Measurements from ENCODE around the gene RASSF5. TPM values are rescaled to one million over a fixed set of nuclear protein-coding genes. Genes with fewer than 3 reads are reported as not detected.

The RASSF5 gene
- total and polyA plus RNA-seq, 3 donors from 2014 or later = 4.3 to 8.4 (median 5.9) TPM

DNA sequence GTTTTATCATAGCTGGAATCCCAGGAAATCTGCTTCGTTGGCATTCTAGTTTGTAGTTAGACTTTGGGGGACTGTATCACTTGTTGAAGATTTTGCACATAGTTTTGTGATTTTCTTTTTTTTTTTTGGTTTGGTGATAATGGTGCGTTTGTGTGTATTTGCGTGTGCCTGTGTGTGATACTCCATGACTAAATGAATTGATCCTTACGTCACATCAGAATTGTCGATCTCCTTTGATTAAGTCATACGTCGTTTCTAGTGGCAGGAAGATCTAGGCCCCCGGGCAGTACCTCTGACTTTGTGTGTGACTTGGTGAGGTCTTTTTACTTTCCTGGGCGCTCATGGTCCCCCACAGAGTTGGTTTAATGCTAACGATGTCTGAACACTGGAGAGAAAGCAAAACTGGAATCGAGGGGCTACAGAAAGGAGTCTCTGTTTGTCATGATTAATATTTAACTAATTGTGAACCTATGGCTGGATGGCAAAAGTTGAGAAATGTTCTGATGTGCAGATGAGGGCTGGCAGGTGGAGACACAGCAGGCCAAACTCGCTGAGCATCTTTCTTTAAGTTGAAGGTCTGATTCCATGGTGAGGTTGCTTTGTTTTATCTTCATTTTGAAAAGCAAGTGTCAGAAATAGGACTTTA, 2.4 kb downstream of the RASSF5 start:
- intact Hi-C loops (cut with DNase I; ENCODE audit: low total_unique reads) = no loop called here
- Histone ChIP-seq H3K4me3 (no peak overlapping the region), H3K36me3 (ENCODE audit: low read depth, missing control alignments) (no peaks in the 10 kb centered on the region), H3K27me3 (no peaks in the 10 kb centered on the region), H3K27ac (no peak overlapping the region), H3K9me3 (no peaks in the 10 kb centered on the region), H3K4me1 (peaks cover 23% of the 10 kb centered on the region)
- DNase-seq = no peak
- TF ChIP-seq POLR2A (IDR thresholded peaks at IDR 0.05) = no peak
- TF ChIP-seq, protein P1, sequence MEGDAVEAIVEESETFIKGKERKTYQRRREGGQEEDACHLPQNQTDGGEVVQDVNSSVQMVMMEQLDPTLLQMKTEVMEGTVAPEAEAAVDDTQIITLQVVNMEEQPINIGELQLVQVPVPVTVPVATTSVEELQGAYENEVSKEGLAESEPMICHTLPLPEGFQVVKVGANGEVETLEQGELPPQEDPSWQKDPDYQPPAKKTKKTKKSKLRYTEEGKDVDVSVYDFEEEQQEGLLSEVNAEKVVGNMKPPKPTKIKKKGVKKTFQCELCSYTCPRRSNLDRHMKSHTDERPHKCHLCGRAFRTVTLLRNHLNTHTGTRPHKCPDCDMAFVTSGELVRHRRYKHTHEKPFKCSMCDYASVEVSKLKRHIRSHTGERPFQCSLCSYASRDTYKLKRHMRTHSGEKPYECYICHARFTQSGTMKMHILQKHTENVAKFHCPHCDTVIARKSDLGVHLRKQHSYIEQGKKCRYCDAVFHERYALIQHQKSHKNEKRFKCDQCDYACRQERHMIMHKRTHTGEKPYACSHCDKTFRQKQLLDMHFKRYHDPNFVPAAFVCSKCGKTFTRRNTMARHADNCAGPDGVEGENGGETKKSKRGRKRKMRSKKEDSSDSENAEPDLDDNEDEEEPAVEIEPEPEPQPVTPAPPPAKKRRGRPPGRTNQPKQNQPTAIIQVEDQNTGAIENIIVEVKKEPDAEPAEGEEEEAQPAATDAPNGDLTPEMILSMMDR (IDR thresholded peaks at IDR 0.05) = no peak
- 83 to 86% methylated on average over 12 of the region's 12 CpGs for WGBS, 2 donors

DNA sequence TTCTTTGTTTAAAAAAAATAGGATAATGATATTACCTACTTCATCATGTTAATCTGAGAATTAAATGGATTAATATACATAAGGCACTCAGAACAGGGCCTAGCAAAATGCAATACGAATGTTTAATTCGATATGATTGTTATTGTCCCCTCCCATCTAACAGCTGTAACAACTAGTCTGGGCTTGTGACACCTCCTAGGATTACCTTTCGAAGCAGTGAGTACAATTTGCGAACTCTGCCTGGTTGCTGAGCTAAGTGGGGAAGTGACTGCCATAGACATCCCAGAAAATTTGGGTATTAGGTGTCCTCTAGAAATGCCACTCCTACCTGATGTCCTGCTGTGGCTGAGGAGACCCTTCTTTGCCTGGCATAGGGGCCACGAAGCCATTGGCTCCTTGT, 3.0 kb downstream of the RASSF5 start:
- no peaks in the 10 kb centered on the region for H3K9me3 ChIP-seq
- no peak overlapping the region for H3K4me3 ChIP-seq
- no peak overlapping the region for H3K27ac ChIP-seq
- WGBS, 2 donors = 84 to 92% methylated on average over 5 of the region's 5 CpGs
- intact Hi-C loops (cut with DNase I; ENCODE audit: low total_unique reads) = no loop called here
- no peaks in the 10 kb centered on the region for H3K27me3 ChIP-seq
- H3K36me3 ChIP-seq (ENCODE audit: low read depth, missing control alignments) = no peaks in the 10 kb centered on the region
- H3K4me1 ChIP-seq = peaks cover 23% of the 10 kb centered on the region
- DNase-seq = no peak
- TF ChIP-seq, protein P1 (IDR thresholded peaks at IDR 0.05) = no peak
- no peak for TF ChIP-seq POLR2A (IDR thresholded peaks at IDR 0.05)

DNA sequence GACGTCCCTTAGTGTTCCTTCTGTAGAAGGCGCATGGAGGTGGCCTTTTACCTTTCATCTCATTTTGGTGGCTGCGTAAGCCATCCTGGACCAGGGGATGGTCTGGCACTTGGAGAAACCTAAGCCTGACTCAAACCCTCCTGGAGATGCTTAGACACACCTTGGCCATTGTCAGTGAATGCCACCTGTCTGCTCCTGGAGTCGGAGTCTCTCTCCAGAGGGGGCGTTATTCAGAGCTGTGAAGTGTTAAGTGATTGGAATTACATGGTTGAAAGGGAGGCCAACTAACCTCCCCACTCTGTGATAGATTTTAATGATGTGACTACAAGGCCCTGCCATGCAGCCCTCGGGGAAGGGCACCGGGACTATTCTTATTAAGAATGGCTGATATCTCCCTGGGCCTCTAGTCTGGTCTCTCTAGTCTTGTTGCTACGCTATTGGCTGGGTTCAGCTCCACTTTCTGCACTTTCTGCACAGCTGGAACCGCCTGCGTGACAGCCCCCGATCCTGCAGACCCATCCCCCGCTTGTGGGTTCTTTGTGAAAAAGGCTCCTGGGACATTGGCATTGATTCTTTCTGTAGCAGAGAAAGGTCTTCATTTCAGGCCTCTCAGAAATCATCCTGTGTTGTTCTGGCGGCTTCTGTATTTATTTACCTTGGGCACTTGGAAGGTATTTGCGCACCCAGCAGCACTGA, 4.2 kb downstream of the RASSF5 start:
- peaks cover 23% of the 10 kb centered on the region for H3K4me1 ChIP-seq
- intact Hi-C loops (cut with DNase I; ENCODE audit: low total_unique reads) = no loop called here
- no peaks in the 10 kb centered on the region for H3K9me3 ChIP-seq
- no peak for TF ChIP-seq POLR2A (IDR thresholded peaks at IDR 0.05)
- TF ChIP-seq, protein P1 (IDR thresholded peaks at IDR 0.05) = no peak
- no peaks in the 10 kb centered on the region for H3K36me3 ChIP-seq (ENCODE audit: low read depth, missing control alignments)
- no peak overlapping the region for H3K4me3 ChIP-seq
- no peak for DNase-seq
- peak overlapping the region in 1 of 2 donors; percentile 45 for H3K27ac ChIP-seq
- H3K27me3 ChIP-seq = no peaks in the 10 kb centered on the region
- WGBS, 2 donors = 69 to 85% methylated on average over 13 to 14 of the region's 14 CpGs

DNA sequence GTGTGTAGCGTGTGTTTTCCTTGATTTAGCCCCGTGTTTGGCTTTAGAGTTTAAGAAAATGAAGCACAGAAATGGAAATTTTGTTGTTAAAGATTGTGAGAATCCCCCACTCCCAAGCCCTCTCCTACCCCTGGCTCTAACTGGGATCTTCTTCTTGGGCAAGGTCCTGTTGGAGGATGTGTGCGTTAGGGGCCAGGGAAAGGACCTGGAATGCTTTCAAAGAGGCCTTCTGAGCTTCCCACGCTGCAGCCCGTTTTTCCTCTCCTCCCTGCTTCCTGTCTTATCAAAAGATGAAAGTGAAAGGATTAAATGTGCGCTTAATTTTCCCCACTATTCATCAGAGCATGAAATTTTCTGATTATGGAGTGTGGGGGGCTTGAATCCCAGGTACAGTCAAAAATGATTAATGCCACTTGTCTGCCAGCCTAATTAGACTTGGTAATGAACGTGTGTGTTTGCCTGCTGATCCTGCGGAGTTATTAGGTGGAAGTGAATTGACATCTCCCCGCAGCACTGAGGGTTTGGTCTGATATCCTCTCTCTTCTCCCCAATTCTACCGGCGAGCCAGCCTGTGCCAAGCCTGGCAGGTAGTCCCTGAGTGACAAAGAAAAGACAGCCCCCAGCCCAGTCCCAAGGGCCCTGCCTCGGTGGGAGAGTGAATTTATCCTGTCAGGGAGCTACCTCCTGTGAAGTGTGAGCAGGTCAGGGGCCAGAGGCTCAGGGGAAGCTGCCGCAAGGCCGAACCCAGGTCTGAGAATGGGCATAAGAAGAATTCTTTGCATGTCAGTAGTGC, 4.9 kb downstream of the RASSF5 start:
- TF ChIP-seq, protein P1 (IDR thresholded peaks at IDR 0.05) = no peak
- TF ChIP-seq POLR2A (IDR thresholded peaks at IDR 0.05) = no peak
- intact Hi-C loops (cut with DNase I; ENCODE audit: low total_unique reads) = no loop called here
- 48 to 49% methylated on average over 14 of the region's 14 CpGs for WGBS, 2 donors
- no peak for DNase-seq
- Histone ChIP-seq H3K27ac (peak overlapping the region; percentile 45 to 54), H3K9me3 (no peaks in the 10 kb centered on the region), H3K4me1 (peaks cover 23% of the 10 kb centered on the region), H3K4me3 (no peak overlapping the region), H3K36me3 (ENCODE audit: low read depth, missing control alignments) (no peaks in the 10 kb centered on the region), H3K27me3 (no peaks in the 10 kb centered on the region)
